GM12891 (cell line): ENCODE data around the gene MDH1B.
A peak's percentile ranks its signal among the peaks of the same experiment; 100 is the strongest.

Experiments
- DNase-seq: peaks from one replicate; pipeline ENCODE4 v3.0.0; 2011; ENCODE audit warnings: low spot score; ENCODE audit not compliant: insufficient read length
- FAIRE-seq: peaks from 2 replicates; lab custom pipeline; 2011; peaks lifted over from hg19 to GRCh38; lab: Jason Lieb, UNC
- PAX5 ChIP-seq: IDR thresholded peaks from 2 replicates; pipeline ENCODE4 v1.6.1; 2011; ENCODE audit warnings: low read length, moderate library complexity, mild to moderate bottlenecking; ENCODE audit not compliant: insufficient read depth, severe bottlenecking
- POLR2A ChIP-seq: IDR thresholded peaks from 2 replicates; pipeline ENCODE4 v1.6.1; 2011; ENCODE audit warnings: low read depth, low read length, control low read depth
- POLR2AphosphoS5 ChIP-seq: IDR thresholded peaks from 2 replicates; pipeline ENCODE4 v1.6.1; 2011; ENCODE audit warnings: low read depth, low read length, control low read depth
- POU2F2 ChIP-seq: IDR thresholded peaks from 2 replicates; pipeline ENCODE4 v1.6.1; 2011; ENCODE audit warnings: low read depth, mild to moderate bottlenecking, control low read depth, low read length, moderate library complexity
- SPI1 ChIP-seq: IDR thresholded peaks from 2 replicates; pipeline ENCODE4 v1.6.1; 2011; ENCODE audit warnings: low read depth, low read length, control low read depth
- TAF1 ChIP-seq: IDR thresholded peaks from 2 replicates; pipeline ENCODE4 v1.6.1; 2011; ENCODE audit warnings: low read depth, low read length, control low read depth

The MDH1B gene

GRCh38 chr2:206707164-206707701, 57.9 kb downstream of the MDH1B start:
- DNase-seq (no peak), FAIRE-seq (no peak)
- no peak for TF ChIP-seq PAX5

- TF ChIP-seq POU2F2: no peak
- no peak for TF ChIP-seq TAF1
- TF ChIP-seq POLR2AphosphoS5: no peak
- TF ChIP-seq SPI1: no peak
- no peak for TF ChIP-seq PAX5
- no peak for TF ChIP-seq POLR2A
- FAIRE-seq (no peak), DNase-seq (no peak)
Measured at GRCh38 chr2:206701952-206702605, 63.0 kb downstream of the MDH1B start.

GRCh38 chr2:206700156-206700555, 65.0 kb downstream of the MDH1B start:
- DNase-seq: no peak
- TF ChIP-seq PAX5: no peak
- no peak for FAIRE-seq

GRCh38 chr2:206698811-206699210, 66.3 kb downstream of the MDH1B start:
- FAIRE-seq: no peak
- DNase-seq: no peak
- TF ChIP-seq TAF1: no peak
- no peak for TF ChIP-seq POLR2A
- TF ChIP-seq POLR2AphosphoS5: no peak
- no peak for TF ChIP-seq SPI1
- no peak for TF ChIP-seq POU2F2
- TF ChIP-seq PAX5: no peak

- no peak for DNase-seq
- FAIRE-seq: no peak
- TF ChIP-seq PAX5: no peak
- TF ChIP-seq TAF1: no peak
- TF ChIP-seq POLR2A: no peak
- TF ChIP-seq SPI1: no peak
- TF ChIP-seq POLR2AphosphoS5: no peak
- no peak for TF ChIP-seq POU2F2
Measured at GRCh38 chr2:206696910-206697309, 68.2 kb downstream of the MDH1B start.

- peak; percentile 83 for FAIRE-seq
- DNase-seq: peak; percentile 19
- TF ChIP-seq SPI1: no peak
- no peak for TF ChIP-seq POU2F2
- no peak for TF ChIP-seq POLR2AphosphoS5
- TF ChIP-seq POLR2A: no peak
- no peak for TF ChIP-seq PAX5
- TF ChIP-seq TAF1: no peak
Measured at GRCh38 chr2:206693399-206694137, 71.6 kb downstream of the MDH1B start.

- FAIRE-seq (no peak), DNase-seq (no peak)
- TF ChIP-seq POU2F2 (no peak), PAX5 (no peak), SPI1 (no peak), TAF1 (no peak), POLR2AphosphoS5 (no peak), POLR2A (no peak)
Measured at GRCh38 chr2:206692971-206693370, 72.2 kb downstream of the MDH1B start.

- DNase-seq (no peak), FAIRE-seq (no peak)
- TF ChIP-seq POU2F2 (no peak), SPI1 (no peak), POLR2A (no peak), TAF1 (no peak), PAX5 (no peak), POLR2AphosphoS5 (no peak)
Measured at GRCh38 chr2:206688990-206689389, 76.1 kb downstream of the MDH1B start.

GRCh38 chr2:206688453-206688852, 76.7 kb downstream of the MDH1B start:
- FAIRE-seq (no peak), DNase-seq (no peak)
- no peak for TF ChIP-seq POU2F2
- no peak for TF ChIP-seq TAF1
- TF ChIP-seq POLR2A: no peak
- no peak for TF ChIP-seq POLR2AphosphoS5
- no peak for TF ChIP-seq PAX5
- TF ChIP-seq SPI1: no peak
